ENCODE measurements around the gene OXT.

Gene OXT

DNA sequence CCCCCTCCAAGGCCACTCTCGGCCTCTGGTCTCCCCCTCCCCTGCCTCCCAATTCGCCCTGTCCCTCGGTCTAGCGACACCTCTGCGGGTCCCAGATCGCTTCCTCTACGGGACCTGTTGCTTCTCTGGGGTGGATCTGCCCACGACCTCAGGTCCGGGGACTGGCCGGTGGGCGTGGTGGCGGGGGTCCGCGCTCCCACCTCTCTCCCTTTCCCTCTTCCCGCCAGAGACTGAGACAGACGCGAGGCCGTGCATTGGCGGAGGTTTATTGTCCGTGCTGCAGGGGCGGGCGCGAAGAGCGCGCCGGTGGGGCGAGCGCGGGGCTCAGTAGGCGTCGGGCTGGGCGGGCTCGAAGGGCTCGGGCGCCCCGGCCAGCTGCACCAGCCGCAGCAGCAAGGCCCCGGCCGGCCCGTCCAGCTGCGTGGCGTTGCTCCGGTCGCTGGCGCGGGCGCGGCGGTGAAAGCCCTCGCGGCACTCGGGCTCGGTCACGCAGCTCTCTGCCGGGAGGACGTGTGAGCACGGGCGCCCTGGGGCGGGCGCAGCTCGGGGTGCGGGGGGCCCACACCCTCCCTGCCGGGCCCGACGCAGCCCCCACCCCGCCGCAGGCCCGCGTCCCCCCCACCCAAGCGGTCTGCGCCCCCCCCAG lies 11.0 kb downstream of the OXT start:
- TF ChIP-seq FOXP2 (optimal IDR thresholded peaks at IDR 0.05; ENCODE audit: borderline replicate concordance, extremely low read depth, extremely low read length, insufficient read depth) (no peak), POLR2AphosphoS5 (IDR thresholded peaks at IDR 0.05; ENCODE audit: low read depth, low read length) (no peak), SIN3A (IDR thresholded peaks at IDR 0.05; ENCODE audit: borderline replicate concordance, insufficient read depth, low read length) (no peak), TAF1 (IDR thresholded peaks at IDR 0.05; ENCODE audit: borderline replicate concordance, insufficient read depth, low read length) (no peak), REST (IDR thresholded peaks at IDR 0.05; ENCODE audit: insufficient read depth in 1 of 2, low read depth in 2 of 2, low read length in 2 of 2) (no peak)

DNA sequence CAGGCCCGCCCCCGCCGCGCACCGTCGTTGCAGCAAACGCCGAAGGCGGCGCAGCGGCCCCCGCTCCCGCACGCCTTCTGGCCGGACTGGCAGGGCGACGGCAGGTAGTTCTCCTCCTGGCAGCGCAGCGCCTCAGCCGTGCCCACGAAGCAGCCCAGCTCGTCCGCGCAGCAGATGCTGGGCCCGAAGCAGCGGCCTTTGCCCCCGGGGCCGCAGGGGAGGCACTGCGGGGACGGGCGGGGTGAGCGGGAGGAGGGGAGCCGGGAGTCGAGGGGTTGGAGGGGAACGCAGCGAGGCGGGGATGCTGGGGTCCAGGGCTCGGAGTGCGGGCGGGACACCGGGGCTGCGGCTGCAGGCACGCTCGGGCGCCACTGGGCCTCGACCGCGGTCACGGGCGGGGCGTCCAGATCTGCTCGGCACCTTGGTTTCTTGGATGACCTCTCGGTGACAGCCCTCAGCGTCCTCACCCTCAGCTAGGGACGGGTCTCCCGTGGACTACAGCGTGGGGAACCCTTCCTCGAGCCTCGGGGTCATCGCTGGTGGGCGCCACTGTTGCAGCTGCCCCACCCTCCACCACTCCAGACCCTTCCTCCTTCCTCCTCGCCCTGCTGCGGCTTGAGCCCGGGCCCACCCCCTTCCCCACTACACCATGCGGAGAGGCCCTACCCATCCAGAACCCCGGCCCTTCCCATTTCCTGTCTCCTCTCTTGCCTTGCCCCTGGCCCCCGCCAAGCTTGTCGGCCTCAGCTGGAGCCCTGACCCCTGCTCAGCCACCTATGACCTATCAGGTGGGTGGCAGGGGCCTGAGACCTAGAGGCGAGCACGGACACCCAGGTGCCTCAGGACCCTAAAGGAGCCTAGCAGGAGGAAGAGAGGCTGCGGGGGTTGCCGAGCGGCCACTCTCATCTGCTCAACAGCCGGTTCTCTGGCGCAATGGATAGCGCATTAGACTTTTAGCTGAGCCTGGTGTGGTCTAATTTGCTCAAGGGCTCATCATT lies 11.8 kb downstream of the OXT start:
- no peak for TF ChIP-seq REST (IDR thresholded peaks at IDR 0.05; ENCODE audit: insufficient read depth in 1 of 2, low read depth in 2 of 2, low read length in 2 of 2)
- no peak for TF ChIP-seq FOXP2 (optimal IDR thresholded peaks at IDR 0.05; ENCODE audit: borderline replicate concordance, extremely low read depth, extremely low read length, insufficient read depth)
- TF ChIP-seq POLR2AphosphoS5 (IDR thresholded peaks at IDR 0.05; ENCODE audit: low read depth, low read length): no peak
- no peak for TF ChIP-seq SIN3A (IDR thresholded peaks at IDR 0.05; ENCODE audit: borderline replicate concordance, insufficient read depth, low read length)
- TF ChIP-seq TAF1 (IDR thresholded peaks at IDR 0.05; ENCODE audit: borderline replicate concordance, insufficient read depth, low read length): no peak

- TF ChIP-seq POLR2AphosphoS5 (IDR thresholded peaks at IDR 0.05; ENCODE audit: low read depth, low read length): no peak
These were observed 13.0 kb downstream of the OXT start, which contains the start of gene AVP for GRCh38 chr20:3084283-3084985. AVP (minus strand) TSS chr20:3084724; CDS start chr20:3084674, 50 bp downstream.

DNA sequence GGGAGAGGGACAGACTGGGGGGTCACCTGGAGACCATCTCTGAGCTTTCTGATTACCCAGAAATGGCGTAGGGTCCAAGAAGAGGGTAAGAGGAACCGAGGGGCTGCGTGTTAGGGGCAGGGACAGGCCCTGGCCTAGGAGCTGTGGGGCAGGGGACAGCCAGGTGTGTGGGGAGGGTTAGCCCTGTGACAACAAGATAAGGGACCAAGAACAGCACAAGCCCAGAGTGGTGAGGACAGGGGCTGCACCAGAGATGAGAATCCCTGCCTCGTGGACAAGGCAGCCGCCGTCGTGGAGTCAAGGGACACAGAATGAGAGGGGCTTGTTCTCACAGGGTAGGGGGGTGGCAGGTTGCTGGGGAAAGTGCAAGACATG lies 13.6 kb downstream of the OXT start:
- no peak for TF ChIP-seq SIN3A (IDR thresholded peaks at IDR 0.05; ENCODE audit: borderline replicate concordance, insufficient read depth, low read length)
- TF ChIP-seq POLR2AphosphoS5 (IDR thresholded peaks at IDR 0.05; ENCODE audit: low read depth, low read length): no peak

DNA sequence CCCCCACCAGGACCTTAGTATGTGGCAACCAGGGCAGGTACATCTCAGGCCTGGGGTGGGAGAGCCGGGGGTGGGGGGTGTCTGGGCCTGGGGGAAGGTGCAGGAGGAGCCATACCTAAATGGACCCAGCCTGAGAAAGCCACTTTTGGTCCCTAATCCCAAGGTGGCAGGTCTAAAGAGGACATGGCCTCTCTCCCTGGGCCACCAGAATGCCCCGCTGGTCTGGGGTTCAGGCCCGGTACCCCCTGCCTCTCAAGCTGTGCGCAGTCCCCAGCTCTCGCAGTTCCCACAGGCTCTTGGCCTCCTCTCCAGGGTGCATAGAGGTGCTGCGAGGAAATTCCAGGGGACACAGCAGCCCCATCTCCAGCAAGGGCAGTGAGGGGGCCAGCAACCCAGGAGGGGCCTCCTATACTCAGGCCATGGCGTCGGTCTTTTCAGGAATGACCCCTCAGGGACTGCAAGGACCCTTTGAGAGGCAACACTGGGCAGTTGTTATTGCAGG lies 14.2 kb downstream of the OXT start:
- TF ChIP-seq SIN3A (IDR thresholded peaks at IDR 0.05; ENCODE audit: borderline replicate concordance, insufficient read depth, low read length): no peak
- no peak for TF ChIP-seq TAF1 (IDR thresholded peaks at IDR 0.05; ENCODE audit: borderline replicate concordance, insufficient read depth, low read length)
- TF ChIP-seq REST (IDR thresholded peaks at IDR 0.05; ENCODE audit: insufficient read depth in 1 of 2, low read depth in 2 of 2, low read length in 2 of 2): no peak
- no peak for TF ChIP-seq FOXP2 (optimal IDR thresholded peaks at IDR 0.05; ENCODE audit: borderline replicate concordance, extremely low read depth, extremely low read length, insufficient read depth)
- no peak for TF ChIP-seq POLR2AphosphoS5 (IDR thresholded peaks at IDR 0.05; ENCODE audit: low read depth, low read length)

Measured in PFSK-1 (cell line).